HG03064 (cell line): ENCODE measurements around the gene ANKRD60.

ENCODE experiments used
- ATAC-seq: cut with Tn5 transposase; IDR thresholded peaks from one replicate; pipeline ENCODE4 v1.9.1; 2021; ENCODE audit warnings: low read depth; ENCODE audit not compliant: unreplicated experiment

ANKRD60 gene

DNA sequence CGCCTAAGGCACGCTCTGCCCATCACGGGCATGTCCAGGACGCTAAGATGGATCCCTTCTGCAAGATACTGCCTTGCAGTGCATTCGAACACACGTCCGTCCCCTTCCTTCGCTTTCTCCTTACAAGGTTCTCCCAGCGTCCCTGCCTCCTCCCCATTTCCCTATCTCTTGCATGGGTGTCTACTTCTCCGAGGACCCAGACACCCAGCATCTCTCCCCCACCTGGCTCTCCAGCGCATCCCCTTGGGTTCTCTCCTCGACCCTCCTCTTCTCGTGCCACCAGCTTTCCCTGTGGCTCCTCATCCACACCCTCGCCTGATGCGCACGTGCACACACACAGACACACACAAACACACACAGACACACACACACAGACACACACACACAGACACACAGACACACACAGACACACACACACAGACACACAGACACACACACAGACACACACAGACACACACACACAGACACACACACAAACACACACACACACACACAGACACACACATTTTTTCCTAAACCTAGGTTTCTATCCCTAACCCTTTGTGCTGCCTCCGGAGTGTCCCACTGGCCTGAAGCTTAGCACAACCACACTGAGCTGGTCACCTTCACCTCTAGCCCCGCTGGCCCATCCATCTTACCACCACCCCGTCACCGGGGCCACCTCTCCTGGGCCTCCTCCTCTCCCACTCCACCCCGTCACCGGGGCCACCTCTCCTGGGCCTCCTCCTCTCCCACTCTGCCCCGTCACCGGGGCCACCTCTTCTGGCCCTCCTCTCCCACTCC, 31.9 kb downstream of the ANKRD60 start:
- no peak for ATAC-seq

DNA sequence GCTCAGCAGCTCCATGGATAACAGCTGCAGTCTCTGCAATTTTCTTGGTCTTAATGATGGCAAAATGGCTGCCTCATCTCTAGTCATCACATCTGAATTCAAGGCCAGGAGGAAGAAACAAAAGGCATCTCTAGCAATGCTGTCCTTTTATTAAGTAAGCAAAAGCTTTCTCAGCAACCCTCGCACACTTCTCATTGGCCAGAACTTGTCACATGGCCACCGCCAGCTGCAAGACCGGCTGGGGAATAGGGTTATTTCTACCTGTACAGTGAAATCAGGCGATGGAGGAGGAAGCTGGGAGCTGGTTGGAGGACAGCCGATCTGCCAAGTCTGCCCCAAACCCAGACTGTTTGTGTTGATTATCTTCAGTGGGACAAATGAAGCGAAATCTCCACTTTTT, 33.4 kb downstream of the ANKRD60 start:
- no peak for ATAC-seq

DNA sequence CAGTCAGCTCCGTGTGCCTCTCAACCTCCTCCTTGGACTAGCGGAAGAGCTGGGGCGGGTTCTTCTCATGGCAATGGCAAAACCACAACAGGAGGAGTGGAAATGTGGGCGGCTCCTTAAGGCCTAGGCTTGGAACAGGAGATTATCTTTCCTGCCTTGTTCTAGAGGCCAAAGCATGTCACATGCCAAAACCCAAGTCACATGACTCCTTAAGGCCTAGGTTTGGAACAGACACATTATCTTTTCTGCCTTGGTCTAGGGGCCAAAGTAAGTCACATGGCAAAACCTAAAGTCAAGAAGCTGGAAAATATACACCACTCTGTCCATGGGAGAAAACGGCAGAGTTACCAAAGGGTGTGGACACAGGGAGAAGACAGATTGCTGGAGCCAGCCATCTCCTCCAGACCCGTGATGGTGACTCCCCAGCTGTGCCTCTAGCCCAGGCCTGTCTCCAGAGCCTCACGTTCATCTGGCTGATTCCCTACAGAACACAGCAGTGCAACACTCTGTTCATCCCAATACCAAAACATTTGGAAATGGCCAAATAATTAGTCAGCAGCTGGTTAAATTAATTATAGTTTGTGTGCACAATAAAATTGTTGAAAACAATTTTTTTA, 34.2 kb downstream of the ANKRD60 start:
- ATAC-seq = no peak

DNA sequence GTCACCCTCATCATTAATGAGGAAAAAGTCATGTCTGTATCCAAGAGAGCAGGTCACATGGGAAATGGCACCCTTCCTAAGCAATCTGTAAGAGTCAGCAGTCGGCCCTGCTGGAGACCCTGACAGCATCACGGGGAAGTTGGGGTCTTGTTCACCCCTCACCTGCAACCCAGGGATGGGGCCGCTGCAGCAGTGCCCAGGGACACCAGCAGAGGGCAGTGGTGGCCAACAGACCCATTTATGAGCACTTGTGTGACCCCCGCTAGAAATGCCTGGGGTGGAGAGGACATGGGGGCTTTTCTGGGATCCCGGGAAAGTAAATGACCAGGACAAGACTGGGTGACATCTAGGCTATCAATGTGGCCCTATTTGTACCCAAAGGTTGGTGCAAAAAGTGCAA, 35.9 kb downstream of the ANKRD60 start:
- ATAC-seq = no peak

DNA sequence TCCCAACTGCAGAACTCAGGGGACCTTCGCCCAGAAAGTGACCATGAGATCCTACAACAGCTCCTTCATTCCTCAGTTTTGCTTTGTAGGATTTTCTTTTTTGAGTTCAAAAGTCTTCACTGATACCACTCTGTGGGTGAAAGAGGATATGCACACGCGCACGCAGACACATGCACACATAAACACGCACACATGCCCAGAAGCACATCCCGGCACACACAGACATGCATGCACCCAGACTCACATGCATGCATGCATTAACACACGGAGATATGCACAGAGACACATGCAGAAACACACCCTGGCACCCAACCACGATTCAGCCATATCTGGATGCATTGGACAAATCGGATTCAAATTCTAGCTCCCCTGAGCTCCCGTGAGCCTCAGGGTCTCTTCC, 36.4 kb downstream of the ANKRD60 start:
- no peak for ATAC-seq

DNA sequence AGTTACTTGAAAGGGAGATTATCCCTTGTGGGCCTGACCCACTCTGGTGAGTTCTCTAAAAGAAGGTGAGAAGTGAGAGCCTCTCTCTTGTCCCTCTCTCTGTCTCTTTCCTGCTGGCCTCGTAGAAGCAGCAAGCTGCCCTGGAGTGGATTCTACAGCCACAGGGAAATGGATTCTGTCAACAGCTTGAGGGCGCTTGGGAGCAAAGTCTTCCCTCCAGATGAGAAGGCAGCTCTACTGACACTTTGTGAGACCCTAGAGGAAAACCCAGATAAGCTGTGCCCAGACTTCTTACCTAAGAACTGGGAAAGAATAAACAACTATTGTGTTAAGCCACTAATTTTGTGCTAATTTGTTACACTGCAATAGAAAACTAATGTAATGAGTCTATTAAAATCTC, 39.9 kb downstream of the ANKRD60 start:
- ATAC-seq = no peak

DNA sequence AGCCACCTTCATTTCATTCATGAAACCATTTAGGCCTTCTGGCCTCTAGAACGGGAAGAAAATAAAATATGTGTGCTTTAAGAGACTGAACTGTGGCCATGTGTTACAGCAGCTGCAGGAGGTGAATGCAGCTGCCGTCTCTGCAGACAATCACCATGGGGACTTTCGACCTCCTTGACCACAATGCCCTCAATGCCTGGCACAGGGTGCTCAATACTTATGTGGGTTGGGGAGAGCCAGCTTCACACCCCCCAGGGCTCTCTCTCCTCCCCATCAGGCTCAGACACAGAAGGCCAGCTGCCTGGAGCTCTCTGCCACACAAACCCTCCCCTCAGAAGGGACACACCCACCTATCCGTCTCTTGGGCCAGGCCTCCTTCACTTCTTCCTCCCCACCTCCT, 43.5 kb downstream of the ANKRD60 start:
- ATAC-seq = no peak

DNA sequence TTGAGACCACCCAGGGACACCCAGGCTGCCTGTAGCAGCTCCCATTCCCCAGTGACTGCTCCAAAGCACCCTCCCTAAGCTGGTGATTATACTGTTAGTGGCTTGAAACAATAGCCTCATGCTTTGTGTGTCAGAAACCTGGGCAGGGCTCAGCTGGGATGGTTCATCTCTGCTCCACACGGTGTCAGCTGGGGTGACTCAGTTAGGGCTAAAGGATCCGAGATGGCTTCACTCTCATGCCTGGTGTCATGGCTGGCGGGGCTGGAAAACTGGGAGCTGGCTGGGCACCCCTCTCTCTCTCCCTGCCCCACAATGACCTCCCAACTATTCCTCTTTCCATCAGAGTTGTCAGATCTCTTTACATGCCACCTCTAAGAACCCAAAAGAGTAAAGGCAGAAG, 44.4 kb downstream of the ANKRD60 start:
- no peak for ATAC-seq

DNA sequence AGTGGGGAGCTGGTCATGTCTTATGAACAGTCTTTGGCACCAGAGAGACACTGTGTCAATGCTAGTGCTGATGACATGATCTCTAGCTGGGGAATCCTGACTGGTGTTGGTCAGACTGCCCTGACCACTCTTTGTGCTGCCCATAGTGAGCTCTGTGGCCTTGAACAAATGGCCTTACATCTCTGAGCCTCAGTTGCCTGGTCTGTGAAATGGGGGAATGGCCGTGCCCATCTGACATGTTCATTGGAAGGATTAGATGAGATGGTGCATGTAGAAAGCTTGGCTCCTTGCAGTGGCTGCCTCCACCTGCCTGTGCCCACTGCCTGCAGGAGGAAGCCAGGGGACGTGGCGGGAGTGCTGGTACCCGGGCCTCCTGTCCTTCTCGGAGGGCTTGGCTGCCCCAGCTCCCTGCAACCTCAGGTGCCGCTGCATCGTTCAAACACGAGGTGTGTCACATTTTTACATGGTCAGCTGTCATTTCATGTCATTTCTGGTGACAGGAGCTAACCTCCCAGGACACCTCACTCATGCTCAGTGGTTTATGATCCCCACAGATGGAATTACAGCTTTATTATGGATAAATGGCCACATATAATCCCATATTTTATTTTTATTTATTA, 45.8 kb downstream of the ANKRD60 start:
- no peak for ATAC-seq

DNA sequence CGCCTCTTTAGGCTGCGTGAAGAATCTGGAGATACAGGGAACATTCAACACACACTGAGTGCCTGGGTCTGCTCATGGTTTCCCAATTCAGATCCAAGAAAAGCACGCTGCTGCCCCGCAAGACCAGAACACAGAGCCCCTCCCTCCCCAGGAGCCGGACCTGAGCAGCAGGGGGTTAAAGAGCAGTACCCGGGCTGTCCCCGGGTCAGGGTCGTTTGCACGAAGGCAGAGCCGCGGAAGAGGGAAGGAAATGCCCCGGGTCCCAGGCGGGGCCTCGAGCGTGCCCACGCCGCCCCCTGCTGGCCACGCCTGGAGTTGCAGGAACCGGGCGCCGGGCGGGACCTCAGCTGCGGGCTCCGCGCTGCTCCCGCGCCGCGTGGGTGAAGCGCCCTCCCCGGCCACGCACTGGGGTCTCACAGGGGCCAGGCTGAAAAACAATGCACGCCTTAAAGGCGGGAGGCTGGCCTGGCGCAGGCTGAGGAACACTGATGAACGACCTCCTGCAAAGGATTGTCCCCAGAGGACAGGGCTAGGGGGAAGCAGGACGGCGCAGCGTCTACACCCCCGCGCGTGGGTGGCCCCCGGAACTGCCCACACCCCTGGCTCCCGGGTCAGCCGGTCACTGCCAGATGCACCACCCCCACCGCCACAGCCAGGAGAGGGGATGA, 48.9 kb downstream of the ANKRD60 start:
- ATAC-seq = no peak

DNA sequence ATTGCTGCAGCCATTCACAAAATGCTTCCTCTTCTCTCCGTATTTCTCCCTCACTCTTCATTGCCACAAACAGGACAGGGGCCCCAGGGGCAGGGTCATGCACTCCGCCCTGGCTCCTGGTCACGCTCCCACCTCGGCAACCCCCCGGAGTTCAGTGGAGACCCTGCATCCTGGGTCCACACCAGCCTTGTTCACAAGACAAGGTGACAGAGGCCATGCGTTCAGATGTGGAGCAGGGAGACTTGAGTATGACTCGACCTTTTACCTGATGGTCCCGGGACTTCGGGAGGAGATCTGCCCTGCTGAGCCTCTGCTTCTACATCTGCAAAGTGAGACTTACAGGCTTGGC, 49.4 kb downstream of the ANKRD60 start:
- ATAC-seq = no peak

DNA sequence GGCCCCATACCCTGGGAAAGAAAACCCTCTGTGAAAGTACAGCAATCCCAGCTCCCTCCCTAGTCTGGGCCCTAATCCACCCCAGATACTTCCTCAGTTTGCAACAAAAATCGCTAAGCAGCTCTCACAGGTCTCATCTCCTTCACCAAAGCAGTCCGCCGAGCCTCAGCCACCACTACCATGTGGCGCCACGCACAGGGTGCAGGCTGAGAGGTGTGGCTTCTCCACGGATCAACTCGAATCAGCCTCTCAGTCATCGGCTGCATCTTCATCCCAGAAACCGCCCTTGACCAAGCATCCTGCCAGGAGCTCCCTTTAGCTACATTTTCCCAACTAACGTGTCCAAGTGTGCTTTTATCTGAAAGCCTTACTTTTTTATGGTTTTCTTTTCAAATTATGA, 50.7 kb downstream of the ANKRD60 start:
- no peak for ATAC-seq

DNA sequence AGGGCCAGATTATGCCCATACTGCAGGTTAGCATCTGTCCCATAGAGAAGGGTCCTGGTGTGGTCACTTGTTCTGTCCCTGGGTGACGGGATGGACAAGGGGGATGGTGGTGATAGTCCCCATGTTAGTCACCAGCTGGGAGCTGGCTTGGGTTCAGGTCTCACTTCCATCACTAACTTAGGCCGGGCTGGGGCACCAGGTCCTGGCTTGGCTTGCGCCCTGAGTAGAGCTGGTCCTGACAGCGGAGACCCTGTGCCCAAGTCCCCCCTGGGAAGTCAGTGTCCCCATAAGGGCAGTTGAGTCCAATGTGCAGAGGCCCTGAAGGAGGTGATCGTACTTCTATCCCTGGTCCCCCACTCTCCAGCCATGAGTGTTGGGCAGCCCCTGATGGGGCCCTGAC, 52.6 kb downstream of the ANKRD60 start:
- no peak for ATAC-seq

DNA sequence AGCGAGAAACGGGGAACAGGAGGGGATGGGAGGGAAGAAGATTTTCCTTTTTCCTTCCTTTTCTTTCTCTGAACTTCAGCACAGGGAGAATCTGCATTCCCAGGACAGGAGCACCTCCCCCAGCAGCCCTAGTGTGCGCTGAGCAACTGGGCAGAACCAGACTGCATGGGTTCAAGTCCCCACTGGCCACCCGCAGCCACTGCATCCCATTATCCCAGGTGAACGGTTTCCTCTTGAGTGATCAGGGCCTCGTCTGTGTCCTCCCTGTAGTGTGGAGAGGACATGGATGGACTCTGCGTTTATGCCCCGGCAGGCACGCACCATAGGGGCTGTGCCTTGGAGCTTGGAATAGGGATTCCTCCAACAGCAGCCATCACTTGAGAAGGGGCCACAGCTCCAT, 53.0 kb downstream of the ANKRD60 start:
- ATAC-seq = no peak

DNA sequence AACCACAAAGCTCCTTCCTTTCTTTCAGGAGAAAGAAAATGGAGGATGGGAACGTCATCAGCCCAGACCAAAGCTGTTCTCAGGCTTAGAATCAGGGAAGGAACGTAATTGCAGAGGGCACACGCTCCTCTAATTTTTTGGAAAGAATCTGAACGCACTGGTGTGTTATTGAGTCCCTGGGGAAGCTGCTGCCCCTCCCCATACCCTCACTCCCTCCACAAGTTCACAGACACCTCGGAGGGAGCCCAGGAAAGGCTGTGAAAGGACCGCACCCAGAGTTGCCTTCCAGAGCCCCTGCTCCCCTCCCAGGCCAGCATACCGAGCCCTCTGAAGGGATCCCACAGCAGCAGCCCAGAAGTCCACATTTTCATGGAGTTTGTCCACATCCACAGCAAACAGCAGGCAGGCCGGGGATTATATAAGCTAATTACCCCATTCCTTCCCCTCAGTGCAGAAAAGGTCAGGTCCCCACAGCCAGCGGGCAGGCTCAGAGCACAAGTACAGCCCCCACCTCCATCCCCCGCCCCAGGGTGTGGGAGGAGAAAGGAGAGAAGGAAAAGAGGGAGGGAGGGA, 53.7 kb downstream of the ANKRD60 start:
- ATAC-seq = no peak

DNA sequence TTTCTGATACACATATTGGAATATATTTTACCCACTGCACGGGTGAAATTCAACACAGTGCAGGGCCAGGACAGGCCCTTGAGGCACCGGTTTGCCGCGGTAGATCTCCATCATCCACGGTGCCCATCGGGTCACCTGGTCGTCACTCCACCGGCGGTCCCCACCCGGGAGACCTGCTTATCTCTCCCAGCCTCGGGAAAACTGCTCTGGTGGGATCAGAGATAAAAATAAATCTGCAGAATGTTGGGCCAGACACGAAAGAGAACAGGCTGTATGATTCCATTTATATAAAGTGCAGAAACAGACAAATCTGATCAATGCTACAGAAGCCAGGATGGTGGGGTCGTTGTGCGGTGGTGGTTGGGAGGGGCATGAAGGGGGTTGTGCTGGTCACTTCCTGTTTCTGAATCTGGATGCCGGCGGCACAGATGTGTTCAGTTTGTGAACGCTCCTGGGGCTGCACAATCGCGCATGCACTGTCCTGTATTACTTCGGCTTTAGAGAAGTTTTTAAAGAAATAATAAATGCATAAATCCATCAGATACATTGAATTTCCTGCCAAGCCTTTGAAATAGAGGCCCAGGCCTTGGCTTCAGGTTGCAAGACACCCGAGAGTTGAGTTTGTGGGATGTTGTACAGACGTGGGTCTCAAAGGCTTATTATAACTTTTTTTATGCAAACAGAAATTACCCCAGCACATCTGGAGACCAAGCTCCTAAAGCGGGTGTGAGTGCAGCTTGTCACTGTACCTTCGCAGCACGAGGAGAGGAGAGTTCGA, 54.3 kb downstream of the ANKRD60 start:
- ATAC-seq = no peak

DNA sequence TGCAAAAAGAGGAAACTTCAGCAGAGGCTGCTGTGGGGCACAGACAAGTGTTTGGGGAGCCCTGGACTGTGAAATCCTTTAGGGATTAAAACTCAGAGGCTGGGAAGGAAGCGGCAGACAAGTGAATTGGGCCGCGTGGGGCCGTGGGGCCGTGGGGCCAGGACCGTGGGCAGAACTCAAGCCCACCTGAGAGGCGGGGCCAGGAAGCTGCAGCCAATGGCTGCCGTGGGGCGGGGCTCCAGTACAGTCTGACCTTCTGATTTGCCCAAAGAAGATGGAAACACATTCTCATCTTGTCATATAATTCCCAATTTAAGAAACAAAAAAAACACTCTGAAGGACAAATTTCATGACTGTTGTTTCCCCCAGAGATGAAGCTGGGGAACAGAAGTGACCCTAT, 55.4 kb downstream of the ANKRD60 start:
- ATAC-seq = no peak

DNA sequence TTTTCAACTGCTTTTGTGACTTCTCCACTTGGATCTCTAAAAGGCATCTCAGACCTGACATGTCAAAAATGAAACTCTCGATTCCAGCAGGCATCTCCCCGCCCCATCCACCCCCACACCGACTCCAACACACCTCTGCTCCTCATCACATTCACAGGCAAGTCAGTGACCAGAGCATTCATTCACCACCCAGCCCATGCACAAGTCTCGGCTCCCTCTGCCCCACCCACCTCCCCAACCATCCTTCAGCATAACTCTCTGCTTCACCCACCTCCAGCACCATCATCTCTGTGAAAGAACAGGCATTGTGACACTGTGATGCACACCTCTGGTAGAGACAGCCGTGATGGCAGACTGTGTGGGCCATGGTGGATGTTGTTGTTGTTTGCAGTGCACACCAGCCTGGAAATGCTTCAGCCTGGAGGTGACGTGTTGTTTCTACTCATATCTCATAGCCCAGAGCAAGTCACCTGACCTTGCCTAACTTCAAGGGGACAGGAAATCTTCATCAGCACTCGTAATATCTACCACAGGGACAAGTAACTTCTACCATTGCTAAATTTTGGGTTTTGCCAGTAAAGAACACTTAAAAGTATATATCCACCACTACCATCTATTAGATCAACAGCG, 56.5 kb downstream of the ANKRD60 start:
- no peak for ATAC-seq

DNA sequence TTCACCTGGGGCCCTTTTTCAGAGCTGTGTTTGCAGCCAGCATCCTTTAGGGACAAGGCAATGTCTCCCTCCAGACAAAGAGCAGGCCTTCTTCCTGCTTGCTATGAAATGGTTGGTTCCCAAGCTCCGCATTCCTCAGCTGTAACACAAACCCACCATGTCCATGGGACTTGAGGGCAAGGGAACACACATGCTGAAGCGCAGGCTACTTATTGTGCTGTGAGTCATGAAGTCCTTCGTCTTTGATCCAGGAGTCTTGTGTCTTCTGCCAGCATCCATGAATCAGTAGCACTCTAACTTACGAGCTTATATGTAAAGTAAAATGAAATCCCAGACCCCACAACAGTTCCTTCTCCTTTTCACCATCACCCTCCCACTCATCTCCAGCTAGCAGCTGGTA, 59.0 kb downstream of the ANKRD60 start:
- ATAC-seq = no peak

DNA sequence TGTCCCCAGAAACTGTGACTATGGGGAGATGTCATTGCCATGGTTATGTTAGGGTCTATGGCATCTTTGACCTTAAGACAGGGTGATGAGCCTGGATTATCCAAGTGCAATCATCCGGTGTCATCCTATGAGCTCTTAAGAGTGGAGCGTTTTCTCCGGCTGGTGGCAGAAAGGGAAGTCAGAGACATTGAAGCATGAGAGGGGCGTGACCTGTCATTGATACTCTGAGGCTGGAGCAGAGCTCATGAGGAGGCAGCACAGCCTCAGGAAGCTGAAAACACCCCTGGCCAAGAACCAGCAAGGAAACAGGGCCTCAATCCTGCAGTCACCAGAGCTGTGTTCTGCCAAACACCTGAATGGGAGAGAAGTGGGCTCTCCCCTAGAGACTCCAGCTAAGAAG, 59.6 kb downstream of the ANKRD60 start:
- ATAC-seq = no peak
